HepG2 (cell line): ENCODE measurements around the gene TCAP. TPM values are rescaled to one million over a fixed set of nuclear protein-coding genes. Genes with fewer than 3 reads are reported as not detected.
A peak's percentile ranks its signal among the peaks of the same experiment; 100 is the strongest.

Experiments
- GABPA ChIP-seq, 2 experiments: IDR thresholded peaks; 2 replicates each; pipeline ENCODE4 v1.6.1; 2011 to 2016; ENCODE audit warnings: low read depth in 2 of 2, low read length in 1 of 2, missing biosample characterization in 1 of 2, missing genetic modification characterization in 1 of 2
- KMT2B ChIP-seq: IDR thresholded peaks from 2 replicates; pipeline ENCODE4 v1.6.1; 2016; ENCODE audit warnings: missing genetic modification reagents, missing compliant biosample characterization
- REL ChIP-seq: sonication (generic); formaldehyde crosslinking; conservative IDR thresholded peaks from 2 replicates; pipeline ENCODE4 v1.8.0; 2022; ENCODE audit warnings: mild to moderate bottlenecking, missing genetic modification reagents, moderate library complexity
- RFXAP ChIP-seq: sonication (generic); formaldehyde crosslinking; IDR thresholded peaks from 2 replicates; pipeline ENCODE4 v1.4.0; 2020; ENCODE audit warnings: missing genetic modification reagents, borderline replicate concordance
- ZBTB38 ChIP-seq: sonication (generic); formaldehyde crosslinking; IDR thresholded peaks from 2 replicates; pipeline ENCODE4 v1.5.1; 2020; ENCODE audit warnings: mild to moderate bottlenecking, missing genetic modification reagents
- ZNF501 ChIP-seq: sonication (generic); formaldehyde crosslinking; IDR thresholded peaks from 2 replicates; pipeline ENCODE4 v1.5.1; 2020; ENCODE audit warnings: mild to moderate bottlenecking, moderate library complexity, missing genetic modification reagents
- ZNF552 ChIP-seq: sonication (generic); formaldehyde crosslinking; IDR thresholded peaks from 2 replicates; pipeline ENCODE4 v1.9.0; 2022; ENCODE audit warnings: missing genetic modification reagents, mild to moderate bottlenecking, borderline replicate concordance
- ZNF674 ChIP-seq: sonication (generic); formaldehyde crosslinking; IDR thresholded peaks from 2 replicates; pipeline ENCODE4 v1.5.0; 2020; ENCODE audit warnings: low read depth, mild to moderate bottlenecking, missing genetic modification reagents
- polyA plus RNA-seq, 8 experiments: library from polyadenylated mRNA; depleted of rRNA in 3 of 8; stranded (reverse) in 7 of 8; unstranded in 1 of 8; fragments of >200 nt; fragmentation: Illumina TruSeq in 4 of 8; extraction: Trizol in 4 of 8; gene quantifications; 2 replicates each; pipeline versions ENCODE4 v1.2.1 to v1.2.3, GENCODE V29; 2011 to 2016; ENCODE audit warnings: low read depth in 4 of 8, missing spikeins in 1 of 8, mixed read lengths in 1 of 8; ENCODE audit not compliant: insufficient read depth in 1 of 8
- total RNA-seq, 5 experiments: library from RNA; depleted of rRNA; stranded (reverse); fragments of >200 nt; fragmentation: Illumina TruSeq; extraction: Trizol; gene quantifications; 2 replicates each; pipeline ENCODE4 v1.2.3, GENCODE V29; 2016; ENCODE audit warnings: low read depth in 1 of 5
- TF ChIP-seq, protein P1 (sequence below): sonication (generic); formaldehyde crosslinking; IDR thresholded peaks from 2 replicates; pipeline ENCODE4 v1.4.0; 2020; ENCODE audit warnings: missing genetic modification reagents, mild to moderate bottlenecking, borderline replicate concordance
- TF ChIP-seq, protein P2 (sequence below): IDR thresholded peaks from 2 replicates; pipeline ENCODE4 v1.6.1; 2016; ENCODE audit warnings: mild to moderate bottlenecking
- TF ChIP-seq, protein P3 (sequence below), 2 experiments: fragments of 450-650 bp in 1 of 2; sonication (generic) in 1 of 2; formaldehyde crosslinking; IDR thresholded peaks; 2 replicates each; pipeline versions ENCODE4 v1.5.0 to v1.8.0; 2020 to 2022; ENCODE audit warnings: mild to moderate bottlenecking in 1 of 2, missing genetic modification reagents in 1 of 2
- TF ChIP-seq, protein P4 (sequence below): IDR thresholded peaks from 2 replicates; pipeline ENCODE4 v1.4.0; 2020; ENCODE audit warnings: mild to moderate bottlenecking, missing genetic modification reagents
- TF ChIP-seq, protein P5 (sequence below): sonication (generic); formaldehyde crosslinking; IDR thresholded peaks from 2 replicates; pipeline ENCODE4 v1.4.0; 2020; ENCODE audit warnings: missing genetic modification reagents; ENCODE audit errors: not compliant biosample characterization
- TF ChIP-seq, protein P6 (sequence below): sonication (generic); formaldehyde crosslinking; IDR thresholded peaks from 2 replicates; pipeline ENCODE4 v1.8.1; 2023; ENCODE audit warnings: mild to moderate bottlenecking, missing genetic modification reagents, borderline replicate concordance

Gene TCAP
- total and polyA plus RNA-seq, 2 of the 13 experiments (the other 11 are each of a cell fraction or from before 2014, with no cell fraction given), result 0.24 to 0.65 TPM

DNA sequence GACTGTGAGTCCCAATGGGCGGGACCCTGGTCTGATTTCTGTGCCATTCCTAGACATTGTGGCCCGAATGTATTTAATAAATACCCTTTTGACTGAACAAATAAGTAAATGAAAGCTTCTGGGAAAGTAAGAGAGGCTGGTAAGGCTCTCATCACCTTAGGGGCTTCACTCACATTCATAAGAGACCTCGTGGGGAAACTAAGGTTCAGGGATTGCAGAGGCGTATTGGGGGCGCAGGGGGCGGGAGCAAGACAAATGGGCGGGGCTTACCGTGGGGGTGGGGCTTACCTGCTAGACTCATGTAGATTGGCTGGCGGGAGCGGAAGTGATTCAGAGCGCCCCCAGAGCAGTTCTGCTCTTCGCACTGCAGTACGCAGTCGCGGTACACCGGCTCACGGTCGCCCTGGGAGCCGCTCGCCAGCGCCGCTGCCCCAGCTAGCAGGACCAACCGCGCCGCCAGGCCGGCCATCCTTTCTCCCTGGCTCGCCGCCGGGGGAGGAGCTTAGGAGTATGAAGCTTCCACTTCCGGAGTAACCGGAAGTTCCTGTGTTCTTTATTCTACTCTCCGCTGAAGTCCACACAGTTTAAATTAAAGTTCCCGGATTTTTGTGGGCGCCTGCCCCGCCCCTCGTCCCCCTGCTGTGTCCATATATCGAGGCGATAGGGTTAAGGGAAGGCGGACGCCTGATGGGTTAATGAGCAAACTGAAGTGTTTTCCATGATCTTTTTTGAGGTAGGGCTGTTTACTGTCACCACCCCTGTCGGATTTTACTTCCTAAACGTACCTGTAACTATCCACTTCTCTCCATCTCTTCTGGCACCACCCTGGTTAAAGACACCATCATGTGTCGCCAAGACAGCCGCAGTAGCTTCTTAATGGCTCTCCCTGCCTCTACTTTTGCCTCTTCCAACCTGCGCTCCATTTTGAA lies 22.7 kb downstream of the TCAP start, which contains the start of gene PGAP3 (continued):
- TF ChIP-seq, protein P1, sequence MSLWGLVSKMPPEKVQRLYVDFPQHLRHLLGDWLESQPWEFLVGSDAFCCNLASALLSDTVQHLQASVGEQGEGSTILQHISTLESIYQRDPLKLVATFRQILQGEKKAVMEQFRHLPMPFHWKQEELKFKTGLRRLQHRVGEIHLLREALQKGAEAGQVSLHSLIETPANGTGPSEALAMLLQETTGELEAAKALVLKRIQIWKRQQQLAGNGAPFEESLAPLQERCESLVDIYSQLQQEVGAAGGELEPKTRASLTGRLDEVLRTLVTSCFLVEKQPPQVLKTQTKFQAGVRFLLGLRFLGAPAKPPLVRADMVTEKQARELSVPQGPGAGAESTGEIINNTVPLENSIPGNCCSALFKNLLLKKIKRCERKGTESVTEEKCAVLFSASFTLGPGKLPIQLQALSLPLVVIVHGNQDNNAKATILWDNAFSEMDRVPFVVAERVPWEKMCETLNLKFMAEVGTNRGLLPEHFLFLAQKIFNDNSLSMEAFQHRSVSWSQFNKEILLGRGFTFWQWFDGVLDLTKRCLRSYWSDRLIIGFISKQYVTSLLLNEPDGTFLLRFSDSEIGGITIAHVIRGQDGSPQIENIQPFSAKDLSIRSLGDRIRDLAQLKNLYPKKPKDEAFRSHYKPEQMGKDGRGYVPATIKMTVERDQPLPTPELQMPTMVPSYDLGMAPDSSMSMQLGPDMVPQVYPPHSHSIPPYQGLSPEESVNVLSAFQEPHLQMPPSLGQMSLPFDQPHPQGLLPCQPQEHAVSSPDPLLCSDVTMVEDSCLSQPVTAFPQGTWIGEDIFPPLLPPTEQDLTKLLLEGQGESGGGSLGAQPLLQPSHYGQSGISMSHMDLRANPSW (CRISPR knock-in tag), result peak; percentile 24; the same call in 1 of the 2 replicates
- TF ChIP-seq, protein P2, sequence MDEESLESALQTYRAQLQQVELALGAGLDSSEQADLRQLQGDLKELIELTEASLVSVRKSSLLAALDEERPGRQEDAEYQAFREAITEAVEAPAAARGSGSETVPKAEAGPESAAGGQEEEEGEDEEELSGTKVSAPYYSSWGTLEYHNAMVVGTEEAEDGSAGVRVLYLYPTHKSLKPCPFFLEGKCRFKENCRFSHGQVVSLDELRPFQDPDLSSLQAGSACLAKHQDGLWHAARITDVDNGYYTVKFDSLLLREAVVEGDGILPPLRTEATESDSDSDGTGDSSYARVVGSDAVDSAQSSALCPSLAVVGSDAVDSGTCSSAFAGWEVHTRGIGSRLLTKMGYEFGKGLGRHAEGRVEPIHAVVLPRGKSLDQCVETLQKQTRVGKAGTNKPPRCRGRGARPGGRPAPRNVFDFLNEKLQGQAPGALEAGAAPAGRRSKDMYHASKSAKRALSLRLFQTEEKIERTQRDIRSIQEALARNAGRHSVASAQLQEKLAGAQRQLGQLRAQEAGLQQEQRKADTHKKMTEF (CRISPR knock-in tag), result peak; percentile 66; the same call in 1 of the 2 replicates
- TF ChIP-seq REL (CRISPR knock-in tag) (no peak), ZNF552 (no peak), ZNF674 (no peak), ZNF501 (CRISPR knock-in tag) (peak; percentile 71), GABPA (IDR thresholded peaks at IDR 0.05; ENCODE audit: low read depth, low read length) (peak; percentile 83), GABPA (CRISPR knock-in tag; IDR thresholded peaks at IDR 0.05; ENCODE audit: low read depth) (peak; percentile 94), ZBTB38 (CRISPR knock-in tag) (peak; percentile 70; the same call in 1 of the 2 replicates), RFXAP (CRISPR knock-in tag) (peak; percentile 71), KMT2B (CRISPR knock-in tag) (peak; percentile 57; the same call in 1 of the 2 replicates)
- TF ChIP-seq, protein P3, sequence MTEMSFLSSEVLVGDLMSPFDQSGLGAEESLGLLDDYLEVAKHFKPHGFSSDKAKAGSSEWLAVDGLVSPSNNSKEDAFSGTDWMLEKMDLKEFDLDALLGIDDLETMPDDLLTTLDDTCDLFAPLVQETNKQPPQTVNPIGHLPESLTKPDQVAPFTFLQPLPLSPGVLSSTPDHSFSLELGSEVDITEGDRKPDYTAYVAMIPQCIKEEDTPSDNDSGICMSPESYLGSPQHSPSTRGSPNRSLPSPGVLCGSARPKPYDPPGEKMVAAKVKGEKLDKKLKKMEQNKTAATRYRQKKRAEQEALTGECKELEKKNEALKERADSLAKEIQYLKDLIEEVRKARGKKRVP (CRISPR knock-in tag; IDR thresholded peaks at IDR 0.05), result peak; percentile 31 to 39; a peak in 1 of 4 replicates
- TF ChIP-seq, protein P4, sequence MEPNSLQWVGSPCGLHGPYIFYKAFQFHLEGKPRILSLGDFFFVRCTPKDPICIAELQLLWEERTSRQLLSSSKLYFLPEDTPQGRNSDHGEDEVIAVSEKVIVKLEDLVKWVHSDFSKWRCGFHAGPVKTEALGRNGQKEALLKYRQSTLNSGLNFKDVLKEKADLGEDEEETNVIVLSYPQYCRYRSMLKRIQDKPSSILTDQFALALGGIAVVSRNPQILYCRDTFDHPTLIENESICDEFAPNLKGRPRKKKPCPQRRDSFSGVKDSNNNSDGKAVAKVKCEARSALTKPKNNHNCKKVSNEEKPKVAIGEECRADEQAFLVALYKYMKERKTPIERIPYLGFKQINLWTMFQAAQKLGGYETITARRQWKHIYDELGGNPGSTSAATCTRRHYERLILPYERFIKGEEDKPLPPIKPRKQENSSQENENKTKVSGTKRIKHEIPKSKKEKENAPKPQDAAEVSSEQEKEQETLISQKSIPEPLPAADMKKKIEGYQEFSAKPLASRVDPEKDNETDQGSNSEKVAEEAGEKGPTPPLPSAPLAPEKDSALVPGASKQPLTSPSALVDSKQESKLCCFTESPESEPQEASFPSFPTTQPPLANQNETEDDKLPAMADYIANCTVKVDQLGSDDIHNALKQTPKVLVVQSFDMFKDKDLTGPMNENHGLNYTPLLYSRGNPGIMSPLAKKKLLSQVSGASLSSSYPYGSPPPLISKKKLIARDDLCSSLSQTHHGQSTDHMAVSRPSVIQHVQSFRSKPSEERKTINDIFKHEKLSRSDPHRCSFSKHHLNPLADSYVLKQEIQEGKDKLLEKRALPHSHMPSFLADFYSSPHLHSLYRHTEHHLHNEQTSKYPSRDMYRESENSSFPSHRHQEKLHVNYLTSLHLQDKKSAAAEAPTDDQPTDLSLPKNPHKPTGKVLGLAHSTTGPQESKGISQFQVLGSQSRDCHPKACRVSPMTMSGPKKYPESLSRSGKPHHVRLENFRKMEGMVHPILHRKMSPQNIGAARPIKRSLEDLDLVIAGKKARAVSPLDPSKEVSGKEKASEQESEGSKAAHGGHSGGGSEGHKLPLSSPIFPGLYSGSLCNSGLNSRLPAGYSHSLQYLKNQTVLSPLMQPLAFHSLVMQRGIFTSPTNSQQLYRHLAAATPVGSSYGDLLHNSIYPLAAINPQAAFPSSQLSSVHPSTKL, result peak; percentile 17
- TF ChIP-seq, protein P5, sequence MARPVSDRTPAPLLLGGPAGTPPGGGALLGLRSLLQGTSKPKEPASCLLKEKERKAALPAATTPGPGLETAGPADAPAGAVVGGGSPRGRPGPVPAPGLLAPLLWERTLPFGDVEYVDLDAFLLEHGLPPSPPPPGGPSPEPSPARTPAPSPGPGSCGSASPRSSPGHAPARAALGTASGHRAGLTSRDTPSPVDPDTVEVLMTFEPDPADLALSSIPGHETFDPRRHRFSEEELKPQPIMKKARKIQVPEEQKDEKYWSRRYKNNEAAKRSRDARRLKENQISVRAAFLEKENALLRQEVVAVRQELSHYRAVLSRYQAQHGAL (CRISPR knock-in tag), result no peak
- TF ChIP-seq, protein P6, sequence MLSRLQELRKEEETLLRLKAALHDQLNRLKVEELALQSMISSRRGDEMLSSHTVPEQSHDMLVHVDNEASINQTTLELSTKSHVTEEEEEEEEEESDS (CRISPR knock-in tag), result no peak
